Esophagus squamous epithelium (tissue), 4 donors: ENCODE results near the gene ATXN2.

ENCODE experiments used
- CTCF ChIP-seq, 6 experiments: fragments of 450-650 bp in 4 of 6; fragments of 200-600 bp in 2 of 6; sonication (generic) in 2 of 6; IDR thresholded peaks; one replicate each; pipeline ENCODE4 v1.5.1; 2016 to 2019; ENCODE audit warnings: antibody characterized with exemption in 6 of 6, mild to moderate bottlenecking in 4 of 6, moderate library complexity in 4 of 6
- POLR2A ChIP-seq, 4 donors: fragments of 450-650 bp; IDR thresholded peaks; one replicate each; pipeline ENCODE4 v1.6.1; 2017; ENCODE audit warnings: antibody characterized with exemption in 4 of 4, mild to moderate bottlenecking in 4 of 4, moderate library complexity in 3 of 4

DNA sequence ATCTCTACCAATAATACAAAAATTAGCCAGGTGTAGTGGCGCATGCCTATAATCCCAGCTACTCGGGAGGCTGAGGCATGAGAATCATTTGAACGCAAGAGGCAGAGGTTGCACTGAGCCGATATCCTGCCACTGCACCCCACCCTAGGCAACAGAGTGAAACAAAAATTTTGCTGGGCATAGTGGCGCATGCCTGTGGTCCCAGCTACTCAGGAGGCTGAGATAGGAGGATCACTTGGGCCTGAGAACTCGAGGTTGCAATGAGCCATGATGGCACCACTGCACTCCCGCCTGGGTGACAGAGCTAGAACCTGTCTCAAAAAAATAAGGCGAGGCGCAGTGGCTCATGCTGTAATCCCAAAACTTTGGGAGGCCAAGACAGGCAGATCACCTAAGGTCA is 9.5 kb downstream of the ATXN2 start:
- TF ChIP-seq CTCF (IDR thresholded peaks at IDR 0.05) (no peak), POLR2A (IDR thresholded peaks at IDR 0.05) (no peak)
